T-helper 9 cell (primary cell): ENCODE data around the gene ACP7.
"Not testable (repeated sequence)": the region's sequence is repeated elsewhere in the genome, so short reads cannot be mapped to it uniquely, and the experiment has no call there.

ENCODE experiments used
- DNase-seq: peaks from one replicate; pipeline ENCODE4 v3.0.0-alpha.2; 2020

Gene ACP7

GRCh38 chr19:39078436-39079200 lies 5.5 kb upstream of the ACP7 start:
- DNase-seq, result no peak

DNA sequence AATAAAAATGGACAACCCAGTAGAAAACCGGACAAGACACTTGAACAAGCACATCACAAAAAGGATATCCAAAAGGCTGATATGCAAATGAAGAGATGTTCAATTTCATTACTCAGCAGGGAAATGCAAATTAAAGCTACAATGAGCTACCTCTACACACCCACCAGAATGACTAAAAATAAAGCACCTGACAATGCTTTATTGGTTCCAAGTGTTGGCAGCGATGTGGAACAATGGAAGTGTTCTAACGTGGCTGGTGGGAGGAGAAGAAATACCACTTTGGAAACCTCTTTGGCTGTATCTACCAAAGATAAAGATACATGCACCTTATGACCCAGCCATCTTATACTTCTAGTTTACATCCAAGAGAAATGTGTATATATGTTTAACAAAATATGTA lies 3.7 kb upstream of the ACP7 start:
- no peak for DNase-seq

GRCh38 chr19:39082167-39082566 lies 2.0 kb upstream of the ACP7 start:
- no peak for DNase-seq

- no peak for DNase-seq
These were observed 1.2 kb upstream of the ACP7 start for GRCh38 chr19:39082745-39083598.

- DNase-seq, result no peak
These were observed 577 bp upstream of the ACP7 start for GRCh38 chr19:39083599-39083982.

DNA sequence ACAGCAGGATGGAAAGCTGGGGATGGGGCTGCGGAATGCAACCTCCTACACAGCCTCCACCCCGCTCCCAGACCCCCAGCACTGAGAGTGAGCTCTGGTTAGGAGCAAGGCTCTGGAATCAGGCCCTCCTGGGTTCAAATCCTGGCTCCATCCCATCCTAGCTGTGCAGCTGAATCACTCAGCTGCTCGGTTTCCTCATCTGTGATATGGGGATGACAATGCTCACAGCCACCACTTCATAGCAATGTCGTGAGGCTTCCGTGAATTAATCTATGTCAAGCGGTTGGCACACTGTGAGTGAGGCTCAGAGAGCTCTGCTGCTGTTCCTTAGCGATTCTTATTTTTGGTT lies 538 bp downstream of the ACP7 start:
- DNase-seq, result no peak

GRCh38 chr19:39085392-39085791 lies 1.2 kb downstream of the ACP7 start:
- DNase-seq, result no peak

GRCh38 chr19:39086386-39086785 lies 2.2 kb downstream of the ACP7 start:
- DNase-seq, result no peak

GRCh38 chr19:39087907-39088686 lies 3.9 kb downstream of the ACP7 start:
- DNase-seq, result no peak

GRCh38 chr19:39090016-39090415 lies 5.8 kb downstream of the ACP7 start:
- DNase-seq, result not testable (repeated sequence)

DNA sequence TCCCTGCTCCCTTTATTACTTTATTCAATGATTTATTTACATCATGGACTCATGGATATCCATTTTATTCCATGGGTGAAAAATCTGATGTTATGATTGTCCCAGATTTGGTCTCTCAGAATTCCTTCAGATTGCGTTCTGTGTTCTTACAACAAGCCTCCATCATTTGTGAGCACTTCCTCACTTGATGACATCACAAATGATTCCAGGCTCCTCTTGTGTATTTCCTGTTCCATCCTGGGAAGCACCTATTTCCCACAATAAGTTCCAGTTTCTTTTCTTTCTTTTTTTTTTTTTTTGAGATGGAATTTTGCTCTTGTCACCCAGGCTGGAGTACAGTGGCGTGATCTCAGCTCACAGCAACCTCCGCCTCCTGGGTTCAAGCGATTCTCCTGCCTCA lies 6.7 kb downstream of the ACP7 start:
- no peak for DNase-seq

DNA sequence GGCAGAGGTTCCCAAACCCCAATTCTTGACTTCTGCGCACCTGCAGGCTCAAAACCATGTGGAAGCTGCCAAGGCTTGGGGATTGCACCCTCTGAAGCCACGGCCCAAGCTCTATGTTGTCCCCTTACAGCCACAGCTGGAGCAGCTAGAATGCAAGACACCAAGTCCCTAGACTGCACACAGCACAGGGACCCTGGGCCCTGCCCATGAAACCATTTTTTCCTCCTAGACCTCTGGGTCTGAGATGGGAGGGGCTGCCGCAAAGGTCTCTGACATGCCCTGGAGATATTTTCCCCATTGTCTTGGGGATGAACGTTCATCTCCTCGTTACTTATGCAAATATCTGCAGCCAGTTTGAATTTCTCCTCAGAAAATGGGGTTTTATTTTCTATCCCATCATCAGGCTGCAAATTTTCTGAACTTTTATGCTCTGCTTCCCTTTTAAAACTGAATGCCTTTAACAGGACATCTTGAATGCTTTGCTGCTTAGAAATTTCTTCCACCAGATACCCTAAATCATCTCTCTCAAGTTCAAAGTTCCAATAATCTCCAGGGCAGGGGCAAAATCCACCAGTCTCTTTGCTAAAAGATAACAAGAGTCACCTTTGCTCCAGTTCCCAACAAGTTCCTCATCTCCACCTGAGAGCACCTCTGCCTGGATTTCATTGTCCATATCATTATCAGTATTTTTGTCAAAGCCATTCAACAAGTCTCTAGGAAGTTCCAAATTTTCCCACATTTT lies 11.8 kb downstream of the ACP7 start:
- not testable (repeated sequence) for DNase-seq

DNA sequence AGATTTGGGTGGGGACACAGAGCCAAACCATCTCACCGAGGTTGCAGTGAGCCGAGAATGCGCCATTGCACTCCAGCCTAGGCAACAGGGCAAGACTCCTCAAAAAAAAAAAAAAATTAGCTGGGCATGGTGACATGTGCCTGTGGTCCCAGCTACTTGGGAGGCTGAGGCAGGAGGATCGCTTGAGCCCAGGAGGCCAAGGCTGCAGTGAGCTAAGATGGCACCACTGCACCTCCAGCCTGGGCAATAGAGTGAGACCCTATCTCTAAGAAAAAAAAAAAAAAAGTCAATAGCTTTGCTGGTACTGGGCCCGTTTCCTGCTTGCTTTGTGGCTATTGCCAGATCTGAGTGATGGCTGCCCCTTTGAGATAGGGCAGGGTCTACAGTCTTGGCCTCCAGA lies 13.1 kb downstream of the ACP7 start:
- DNase-seq, result no peak

DNA sequence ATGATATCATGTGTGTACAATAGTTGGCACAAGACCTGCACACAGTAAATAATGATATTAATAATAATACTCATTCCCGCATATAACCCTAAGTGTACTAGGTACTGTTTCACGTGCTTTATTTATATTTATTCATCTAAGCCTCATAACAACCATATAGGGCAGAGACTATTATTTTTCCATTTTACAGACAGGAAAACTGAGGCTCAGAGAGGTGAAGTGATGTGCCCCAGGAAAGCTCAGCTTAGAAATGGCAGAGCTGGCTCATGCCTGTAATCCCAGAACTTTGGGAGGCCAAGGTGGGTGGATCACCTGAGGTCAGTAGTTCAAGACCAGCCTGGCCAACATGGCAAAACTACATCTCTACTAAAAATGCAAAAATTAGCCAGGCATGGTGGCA lies 13.6 kb downstream of the ACP7 start:
- DNase-seq, result no peak

DNA sequence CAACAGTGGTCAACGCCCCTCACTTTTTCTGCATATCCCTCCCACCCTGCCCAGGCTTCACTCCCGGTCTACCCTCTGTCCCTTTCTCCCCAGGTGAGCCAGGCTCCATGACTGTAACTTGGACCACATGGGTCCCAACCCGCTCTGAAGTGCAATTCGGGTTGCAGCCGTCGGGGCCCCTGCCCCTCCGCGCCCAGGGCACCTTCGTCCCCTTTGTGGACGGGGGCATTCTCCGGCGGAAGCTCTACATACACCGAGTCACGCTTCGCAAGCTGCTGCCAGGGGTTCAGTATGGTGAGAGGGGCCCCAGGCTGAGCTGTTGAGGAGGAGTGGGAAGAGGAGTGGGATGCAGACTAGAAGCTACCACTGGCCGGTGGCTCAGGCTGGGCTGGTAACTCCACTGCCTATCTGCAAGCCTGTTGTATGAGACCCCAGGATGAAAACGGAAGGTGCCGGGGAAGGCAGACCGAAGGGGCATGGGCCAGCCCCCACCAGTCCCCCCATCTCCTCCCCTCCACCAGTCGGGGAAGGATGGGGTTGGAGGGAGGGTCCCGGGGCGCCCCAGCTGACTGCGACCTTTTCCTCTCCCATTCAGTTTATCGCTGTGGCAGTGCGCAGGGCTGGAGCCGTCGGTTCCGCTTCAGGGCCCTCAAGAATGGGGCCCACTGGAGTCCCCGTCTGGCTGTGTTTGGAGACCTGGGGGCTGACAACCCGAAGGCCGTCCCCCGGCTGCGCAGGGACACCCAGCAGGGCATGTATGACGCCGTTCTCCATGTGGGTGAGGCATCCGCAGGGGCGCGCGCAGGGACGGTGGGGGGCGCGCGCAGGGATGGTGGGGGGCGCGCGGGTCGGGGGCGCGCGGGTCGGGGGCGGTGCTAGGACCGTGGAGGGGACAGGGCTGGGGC lies 14.4 kb downstream of the ACP7 start:
- no peak for DNase-seq

- DNase-seq, result no peak
These were observed 15.2 kb downstream of the ACP7 start for GRCh38 chr19:39099341-39099740.

- no peak for DNase-seq
These were observed 16.5 kb downstream of the ACP7 start for GRCh38 chr19:39100500-39101166.

DNA sequence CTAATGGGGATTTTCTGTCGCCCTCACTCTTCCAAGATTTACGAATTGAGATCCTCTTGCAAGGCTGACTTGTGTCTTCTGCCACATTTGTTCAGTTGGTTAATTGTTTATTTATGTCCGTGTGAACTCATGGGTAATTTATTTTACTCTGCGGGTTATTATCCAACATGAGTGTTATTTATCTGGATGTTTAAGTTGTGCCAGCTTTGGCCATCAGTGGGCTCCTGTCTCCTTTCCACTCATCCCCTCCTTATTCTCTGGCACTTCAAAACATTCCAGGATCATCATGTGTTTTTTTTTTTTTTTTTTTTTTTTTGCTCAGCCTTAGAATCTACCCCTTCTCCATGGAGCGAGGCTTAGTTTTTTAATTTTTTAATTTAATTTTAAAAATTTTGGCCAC lies 19.0 kb downstream of the ACP7 start:
- DNase-seq, result no peak

DNA sequence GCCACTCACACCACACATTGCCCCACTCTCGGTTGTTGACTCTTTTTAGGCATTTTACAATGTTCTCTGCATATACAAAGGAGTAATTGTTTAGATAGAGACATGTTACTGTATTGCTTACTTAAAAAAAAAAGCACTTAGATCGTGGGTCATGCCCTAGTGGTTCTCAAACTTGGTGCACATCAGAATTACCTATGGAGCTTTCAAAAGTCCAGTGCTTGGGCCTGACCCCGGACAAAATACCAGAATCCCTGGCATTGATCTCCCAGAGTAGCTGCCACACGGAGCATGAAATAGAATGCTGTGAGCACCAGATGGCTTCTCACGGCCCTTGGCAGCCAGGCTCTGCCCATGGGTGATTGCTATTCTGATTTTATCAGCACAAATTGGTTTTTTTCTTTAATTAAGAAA lies 20.0 kb downstream of the ACP7 start:
- DNase-seq, result no peak

DNA sequence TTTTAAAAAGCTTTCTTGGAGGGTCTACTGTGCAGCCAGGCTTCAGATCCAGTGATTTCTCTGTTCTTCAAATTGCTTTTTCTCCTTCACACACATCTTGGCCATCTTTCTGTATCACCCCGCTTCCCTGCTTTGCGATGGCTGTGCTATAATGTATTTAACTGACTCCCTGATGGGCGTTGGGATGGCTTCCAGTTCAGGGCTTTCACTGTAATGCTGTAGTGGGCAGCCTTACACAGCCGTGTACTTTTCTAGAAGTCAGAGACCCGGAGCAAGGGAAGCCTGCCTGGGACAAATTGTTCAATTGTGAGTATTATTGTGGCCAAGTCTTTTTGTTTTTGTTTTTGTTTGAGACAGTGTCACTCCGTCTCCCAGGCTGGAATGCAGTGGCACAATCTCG lies 22.0 kb downstream of the ACP7 start:
- no peak for DNase-seq

- no peak for DNase-seq
These were observed 25.5 kb downstream of the ACP7 start for GRCh38 chr19:39109641-39110040.
